GM12892 (cell line): Measurements from ENCODE around the gene ZNF525. TPM values are rescaled to one million over a fixed set of nuclear protein-coding genes. Genes with fewer than 3 reads are reported as not detected.
"Not testable (repeated sequence)": the region's sequence is repeated elsewhere in the genome, so short reads cannot be mapped to it uniquely, and the experiment has no call there.

Source experiments
- DNase-seq: peaks from one replicate; pipeline ENCODE4 v3.0.0; 2011; ENCODE audit not compliant: insufficient read length
- FAIRE-seq: peaks from 2 replicates; lab custom pipeline; 2011; peaks lifted over from hg19 to GRCh38; lab: Jason Lieb, UNC
- POLR2A ChIP-seq: IDR thresholded peaks from 2 replicates; pipeline ENCODE4 v1.6.1; 2011; ENCODE audit warnings: low read depth, low read length, control low read depth
- POLR2AphosphoS5 ChIP-seq: IDR thresholded peaks from 2 replicates; pipeline ENCODE4 v1.6.1; 2011; ENCODE audit warnings: low read depth, low read length, control low read depth
- TAF1 ChIP-seq: IDR thresholded peaks from 2 replicates; pipeline ENCODE4 v1.6.1; 2011; ENCODE audit warnings: low read depth, mild to moderate bottlenecking, control low read depth, low read length, borderline replicate concordance
- polyA plus RNA-seq: library from polyadenylated mRNA; unstranded; fragments of >200 nt; gene quantifications from one replicate; pipeline ENCODE4 v1.2.1, GENCODE V29; 2012; ENCODE audit warnings: missing spikeins, inconsistent platforms; ENCODE audit not compliant: missing spikeins

Gene ZNF525
- 11.2 TPM for polyA plus RNA-seq

GRCh38 chr19:53365134-53365898 lies at the start of gene ZNF525:
TSS of gene ZNF525 (plus strand) at chr19:53365705. CDS start at chr19:53372282, 6,577 bp downstream.
- peak; percentile 81 for DNase-seq
- TF ChIP-seq POLR2AphosphoS5 (peak; percentile 87), TAF1 (peak; percentile 42; the same call in 1 of the 2 replicates), POLR2A (peak; percentile 85)
- peak; percentile 81 for FAIRE-seq

GRCh38 chr19:53328967-53329366 lies 36.5 kb upstream of the ZNF525 start:
- DNase-seq (no peak), FAIRE-seq (no peak)
- TF ChIP-seq TAF1 (no peak), POLR2A (no peak), POLR2AphosphoS5 (no peak)

- FAIRE-seq = no peak
- no peak for DNase-seq
- no peak for TF ChIP-seq TAF1
- no peak for TF ChIP-seq POLR2A
- TF ChIP-seq POLR2AphosphoS5 = no peak
Observed at GRCh38 chr19:53332484-53332883, 33.0 kb upstream of the ZNF525 start.

GRCh38 chr19:53333066-53333462 lies 32.4 kb upstream of the ZNF525 start:
- TF ChIP-seq POLR2AphosphoS5 = no peak
- no peak for TF ChIP-seq POLR2A
- no peak for TF ChIP-seq TAF1
- FAIRE-seq (no peak), DNase-seq (no peak)

GRCh38 chr19:53333463-53334449 lies 31.7 kb upstream of the ZNF525 start, which contains the start of gene ZNF845:
TSS of gene ZNF845 (plus strand) at chr19:53333749. CDS start at chr19:53341308, 7,559 bp downstream.
- DNase-seq (peak; percentile 68), FAIRE-seq (peak; percentile 97)
- TF ChIP-seq POLR2AphosphoS5 (peak; percentile 77), POLR2A (peak; percentile 78), TAF1 (peak; percentile 43; the same call in 1 of the 2 replicates)

GRCh38 chr19:53344403-53344802 lies 21.1 kb upstream of the ZNF525 start:
- DNase-seq, FAIRE-seq: not testable (repeated sequence)

GRCh38 chr19:53355739-53356138 lies 9.8 kb upstream of the ZNF525 start:
- no peak for FAIRE-seq
- no peak for TF ChIP-seq POLR2A
- no peak for DNase-seq

- DNase-seq (no peak), FAIRE-seq (no peak)
- TF ChIP-seq POLR2AphosphoS5 = no peak
- TF ChIP-seq POLR2A = no peak
- TF ChIP-seq TAF1 = no peak
Observed at GRCh38 chr19:53357821-53358581, 7.5 kb upstream of the ZNF525 start.

- not testable (repeated sequence) for FAIRE-seq, DNase-seq
Observed at GRCh38 chr19:53360056-53360455, 5.4 kb upstream of the ZNF525 start.

GRCh38 chr19:53365899-53366493 lies 491 bp downstream of the ZNF525 start:
- FAIRE-seq (no peak), DNase-seq (no peak)
- TF ChIP-seq TAF1 (no peak), POLR2AphosphoS5 (no peak), POLR2A (no peak)

- no peak for FAIRE-seq
- no peak for TF ChIP-seq TAF1
- no peak for TF ChIP-seq POLR2AphosphoS5
- TF ChIP-seq POLR2A = no peak
- DNase-seq = no peak
Observed at GRCh38 chr19:53372196-53372595, 6.7 kb downstream of the ZNF525 start.
